OCI-LY7 (cell line): ENCODE data around the gene PSPC1. TPM values are rescaled to one million over a fixed set of nuclear protein-coding genes. Genes with fewer than 3 reads are reported as not detected.
"Not testable (repeated sequence)": the region's sequence is repeated elsewhere in the genome, so short reads cannot be mapped to it uniquely, and the experiment has no call there.

Source experiments
- BruUV-seq: library from RNA; stranded (reverse); fragments of 400-500 nt; replicated peaks from 2 replicates; lab custom pipeline; 2021; lab: Mats Ljungman, UMichigan
- CTCF ChIA-PET: fragments of 300-600 bp; sonication (Branson Sonifier 250); formaldehyde crosslinking; loops from one replicate; lab custom pipeline; 2022; ENCODE audit warnings: antibody characterized with exemption; ENCODE audit not compliant: unreplicated experiment; lab: Charles Lee
- POLR2A ChIA-PET: fragments of 300-600 bp; sonication (Branson Sonifier 250); formaldehyde crosslinking; loops from one replicate; lab custom pipeline; 2022; ENCODE audit warnings: antibody characterized with exemption; lab: Charles Lee
- DNase-seq: peaks from one replicate; pipeline ENCODE4 v3.0.0-alpha.2; 2015; ENCODE audit warnings: low spot score
- H2AFZ ChIP-seq: fragments of 200-600 bp; sonication (generic), shearing (Covaris generic); 2 replicates; pipeline ENCODE4 v1.6.1; 2014; ENCODE audit warnings: mild to moderate bottlenecking, antibody characterized with exemption, low read length, moderate library complexity
- H3K27ac ChIP-seq: fragments of 200-600 bp; sonication (generic); 2 replicates; pipeline ENCODE4 v1.5.1; 2014; ENCODE audit warnings: mixed run types, low read depth, mild to moderate bottlenecking, moderate library complexity, low read length, inconsistent platforms; ENCODE audit not compliant: poor library complexity, severe bottlenecking
- H3K36me3 ChIP-seq: fragments of 200-600 bp; sonication (generic); 2 replicates; pipeline ENCODE4 v1.6.1; 2014; ENCODE audit warnings: mild to moderate bottlenecking, antibody characterized with exemption, low read length, moderate library complexity, mixed read lengths; ENCODE audit not compliant: insufficient read depth
- H3K4me1 ChIP-seq: fragments of 200-600 bp; sonication (generic); 2 replicates; pipeline ENCODE4 v1.5.1; 2014; ENCODE audit warnings: mild to moderate bottlenecking, low read length; ENCODE audit not compliant: insufficient read depth, poor library complexity, severe bottlenecking
- H3K4me2 ChIP-seq: fragments of 200-600 bp; sonication (generic); 2 replicates; pipeline ENCODE4 v1.6.1; 2014; ENCODE audit warnings: mild to moderate bottlenecking, low read length
- H3K4me3 ChIP-seq: fragments of 200-600 bp; sonication (generic); 2 replicates; pipeline ENCODE4 v1.5.1; 2014; ENCODE audit warnings: mild to moderate bottlenecking, low read depth, low read length; ENCODE audit not compliant: poor library complexity, severe bottlenecking
- H3K79me2 ChIP-seq: fragments of 200-600 bp; sonication (generic); 2 replicates; pipeline ENCODE4 v1.6.1; 2016; ENCODE audit warnings: low read depth, mild to moderate bottlenecking, low read length, moderate library complexity, mixed read lengths; ENCODE audit not compliant: insufficient read depth
- H3K9me2 ChIP-seq: fragments of 200-600 bp; sonication (generic); 2 replicates; pipeline ENCODE4 v1.6.1; 2016; ENCODE audit warnings: mild to moderate bottlenecking, low read length, mixed read lengths; ENCODE audit not compliant: insufficient read depth
- H3K9me3 ChIP-seq: fragments of 200-600 bp; sonication (generic); 2 replicates; pipeline ENCODE4 v1.6.1; 2014; ENCODE audit warnings: mild to moderate bottlenecking, mixed run types, low read length, mixed read lengths
- H4K20me1 ChIP-seq: fragments of 200-600 bp; sonication (generic); 2 replicates; pipeline ENCODE4 v1.6.1; 2014; ENCODE audit warnings: mild to moderate bottlenecking, antibody characterized with exemption, low read length, moderate library complexity, mixed read lengths; ENCODE audit not compliant: insufficient read depth
- EZH2phosphoT487 ChIP-seq: fragments of 200-600 bp; sonication (generic); IDR thresholded peaks from 2 replicates; pipeline ENCODE4 v1.6.1; 2018; ENCODE audit warnings: low read depth, borderline replicate concordance, mild to moderate bottlenecking, mixed run types, antibody characterized with exemption, low read length, moderate library complexity, mixed read lengths
- intact Hi-C: fragments of 100-400 bp; cut with micrococcal nuclease; formaldehyde crosslinking; loops from one replicate; pipeline ENCODE4 v1.10.0; 2022; ENCODE audit not compliant: unreplicated experiment
- total RNA-seq, 2 experiments: library from RNA; depleted of rRNA in 1 of 2; stranded (reverse); fragments of >200 nt in 1 of 2; shearing (Covaris generic) in 1 of 2; gene quantifications; 2 replicates each; pipeline ENCODE4 v1.2.3, GENCODE V29; 2014 to 2022
- TF ChIP-seq, protein P1 (sequence below): fragments of 200-600 bp; sonication (generic); conservative IDR thresholded peaks from 2 replicates; pipeline ENCODE4 v1.5.1; 2014; ENCODE audit warnings: mild to moderate bottlenecking, antibody characterized with exemption, low read length, moderate library complexity, mixed read lengths

PSPC1 gene
- total RNA-seq, 2 experiments from 2014 or later: 91.5 to 115 TPM

GRCh38 chr13:19700963-19701362 lies 81.8 kb downstream of the PSPC1 start:
- BruUV-seq, H3K4me3 ChIP-seq, H3K27ac ChIP-seq, H4K20me1 ChIP-seq, H3K9me3 ChIP-seq, intact Hi-C loops, POLR2A ChIA-PET, DNase-seq, H3K4me2 ChIP-seq, H3K9me2 ChIP-seq, H3K79me2 ChIP-seq, H3K4me1 ChIP-seq, CTCF ChIA-PET, H2AFZ ChIP-seq: not testable (repeated sequence)
- peaks cover 30% of the 10 kb centered on the region; the same call in 1 of the 2 replicates for H3K36me3 ChIP-seq

DNA sequence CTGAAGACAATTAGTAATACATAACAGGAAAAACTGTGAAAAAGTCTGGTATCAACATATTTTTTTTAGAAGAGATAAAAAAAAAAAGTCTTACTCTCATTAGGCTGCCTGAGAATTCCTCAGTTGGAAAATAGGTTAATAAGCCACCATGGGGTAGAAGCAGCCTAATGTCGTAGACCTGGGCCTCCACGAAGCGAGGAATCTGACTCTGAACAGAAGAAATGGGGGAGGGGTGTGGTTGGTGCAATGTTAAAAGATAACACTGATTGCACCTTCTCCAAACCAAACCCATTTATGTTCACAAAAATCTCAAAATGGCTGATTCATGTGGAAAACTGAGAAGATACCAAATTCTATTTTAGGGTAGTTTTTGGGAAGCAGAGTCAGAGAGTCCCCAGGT lies 86.9 kb downstream of the PSPC1 start:
- TF ChIP-seq EZH2phosphoT487: no peak
- Histone ChIP-seq H3K4me1 (no peaks in the 10 kb centered on the region), H2AFZ (no peak overlapping the region), H3K9me3 (no peaks in the 10 kb centered on the region), H4K20me1 (no peaks in the 10 kb centered on the region), H3K36me3 (peaks cover 37% of the 10 kb centered on the region; the same call in 1 of the 2 replicates), H3K79me2 (0 out of 2 replicates have a peak, but pooled peaks cover 5% of the 10 kb centered on the region), H3K27ac (no peak overlapping the region), H3K9me2 (no peaks in the 10 kb centered on the region), H3K4me3 (no peak overlapping the region), H3K4me2 (no peak overlapping the region)
- intact Hi-C loops: no loop called here
- DNase-seq: no peak
- CTCF ChIA-PET: no interaction called here
- POLR2A ChIA-PET: no interaction called here
- no TSS peak for BruUV-seq

- intact Hi-C loops: no loop called here
- Histone ChIP-seq H3K4me1 (no peaks in the 10 kb centered on the region), H3K79me2 (0 out of 2 replicates have a peak, but pooled peaks cover 5% of the 10 kb centered on the region), H4K20me1 (no peaks in the 10 kb centered on the region), H3K9me2 (no peaks in the 10 kb centered on the region), H3K36me3 (peaks cover 40% of the 10 kb centered on the region; the same call in 1 of the 2 replicates), H3K27ac (no peak overlapping the region), H3K4me2 (no peak overlapping the region), H3K9me3 (no peaks in the 10 kb centered on the region), H3K4me3 (no peak overlapping the region), H2AFZ (no peak overlapping the region)
- POLR2A ChIA-PET: no interaction called here
- no TSS peak for BruUV-seq
- DNase-seq: no peak
- CTCF ChIA-PET: no interaction called here
- TF ChIP-seq, protein P1, sequence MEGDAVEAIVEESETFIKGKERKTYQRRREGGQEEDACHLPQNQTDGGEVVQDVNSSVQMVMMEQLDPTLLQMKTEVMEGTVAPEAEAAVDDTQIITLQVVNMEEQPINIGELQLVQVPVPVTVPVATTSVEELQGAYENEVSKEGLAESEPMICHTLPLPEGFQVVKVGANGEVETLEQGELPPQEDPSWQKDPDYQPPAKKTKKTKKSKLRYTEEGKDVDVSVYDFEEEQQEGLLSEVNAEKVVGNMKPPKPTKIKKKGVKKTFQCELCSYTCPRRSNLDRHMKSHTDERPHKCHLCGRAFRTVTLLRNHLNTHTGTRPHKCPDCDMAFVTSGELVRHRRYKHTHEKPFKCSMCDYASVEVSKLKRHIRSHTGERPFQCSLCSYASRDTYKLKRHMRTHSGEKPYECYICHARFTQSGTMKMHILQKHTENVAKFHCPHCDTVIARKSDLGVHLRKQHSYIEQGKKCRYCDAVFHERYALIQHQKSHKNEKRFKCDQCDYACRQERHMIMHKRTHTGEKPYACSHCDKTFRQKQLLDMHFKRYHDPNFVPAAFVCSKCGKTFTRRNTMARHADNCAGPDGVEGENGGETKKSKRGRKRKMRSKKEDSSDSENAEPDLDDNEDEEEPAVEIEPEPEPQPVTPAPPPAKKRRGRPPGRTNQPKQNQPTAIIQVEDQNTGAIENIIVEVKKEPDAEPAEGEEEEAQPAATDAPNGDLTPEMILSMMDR: no peak
- TF ChIP-seq EZH2phosphoT487: no peak
Measured at GRCh38 chr13:19695428-19695827, 87.3 kb downstream of the PSPC1 start.

DNA sequence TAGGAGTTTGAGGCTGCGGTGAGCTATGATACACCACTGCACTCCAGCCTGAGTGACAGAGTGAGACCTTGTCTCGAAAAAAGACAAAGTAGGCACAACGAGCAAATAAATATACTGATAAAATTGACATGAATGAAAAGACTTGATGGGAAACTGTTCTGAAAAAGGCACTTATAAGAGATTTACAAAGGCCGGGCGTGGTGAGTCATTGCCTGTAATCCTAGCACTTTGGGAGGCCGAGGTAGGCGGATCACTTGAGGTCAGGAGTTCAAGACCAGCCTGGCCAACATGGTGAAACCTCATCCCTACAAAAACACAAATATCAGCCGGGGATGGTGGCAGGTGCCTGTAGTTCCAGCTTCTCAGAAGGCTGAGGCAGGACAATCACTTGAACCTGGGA lies 91.3 kb downstream of the PSPC1 start:
- BruUV-seq, H3K4me3 ChIP-seq, H2AFZ ChIP-seq, H3K4me2 ChIP-seq, H3K4me1 ChIP-seq, POLR2A ChIA-PET, CTCF ChIA-PET, H3K79me2 ChIP-seq, H3K9me3 ChIP-seq, H3K27ac ChIP-seq, H3K9me2 ChIP-seq, intact Hi-C loops, DNase-seq, H4K20me1 ChIP-seq: not testable (repeated sequence)
- H3K36me3 ChIP-seq: peaks cover 34% of the 10 kb centered on the region; the same call in 1 of the 2 replicates
